HT1080 (cell line): Measurements from ENCODE around the gene RPL7A. TPM values are rescaled to one million over a fixed set of nuclear protein-coding genes. Genes with fewer than 3 reads are reported as not detected.
A peak's percentile ranks its signal among the peaks of the same experiment; 100 is the strongest.
"Not testable (repeated sequence)": the region's sequence is repeated elsewhere in the genome, so short reads cannot be mapped to it uniquely, and the experiment has no call there.

ENCODE experiments used
- DNase-seq: peaks from one replicate; pipeline ENCODE4 v3.0.0-alpha.2; 2015; ENCODE audit warnings: low read depth
- polyA plus RNA-seq, 2 experiments: library from polyadenylated mRNA; depleted of rRNA; stranded (reverse); fragments of >200 nt; gene quantifications; 2 replicates each; pipeline ENCODE4 v1.2.3, GENCODE V29; 2015
- total RNA-seq: library from RNA; depleted of rRNA; stranded (reverse); fragments of >200 nt; shearing (Covaris generic); gene quantifications from 2 replicates; pipeline ENCODE4 v1.2.3, GENCODE V29; 2014; rRNA removed

Gene RPL7A
- 2,307 and 2,771 TPM in 2 replicates for total RNA-seq
- 2,953 and 3,201 TPM in 2 replicates for polyA plus RNA-seq (2015; cell fraction: cytosol; rRNA removed)
- polyA plus RNA-seq (2015; cell fraction: nucleus; rRNA removed), result 1,192 and 1,283 TPM in 2 replicates

GRCh38 chr9:133347985-133348717 lies at the start of gene RPL7A, which contains the start of gene MED22:
Gene RPL7A, plus strand, starts transcription at chr9:133348218. Its CDS starts 26 bp downstream, at chr9:133348244.
Gene MED22, minus strand, starts transcription at chr9:133348131. Its CDS starts 1,469 bp downstream, at chr9:133346662.
- peak; percentile 97 for DNase-seq

- not testable (repeated sequence) for DNase-seq
Observed at GRCh38 chr9:133299996-133300395, 48.0 kb upstream of the RPL7A start.

GRCh38 chr9:133301253-133302230 lies 46.5 kb upstream of the RPL7A start:
- no peak for DNase-seq

- DNase-seq, result no peak
Observed at GRCh38 chr9:133303266-133304157, 44.5 kb upstream of the RPL7A start.

GRCh38 chr9:133304158-133304470 lies 43.9 kb upstream of the RPL7A start:
- DNase-seq, result no peak

- DNase-seq, result no peak
Observed at GRCh38 chr9:133304477-133305377, 43.3 kb upstream of the RPL7A start.

- DNase-seq, result no peak
Observed at GRCh38 chr9:133305731-133306130, 42.3 kb upstream of the RPL7A start.

- peak; percentile 62 for DNase-seq
Observed at GRCh38 chr9:133306242-133307204, 41.5 kb upstream of the RPL7A start.

- DNase-seq, result no peak
Observed at GRCh38 chr9:133307301-133307700, 40.7 kb upstream of the RPL7A start.

- DNase-seq, result no peak
Observed at GRCh38 chr9:133309608-133310007, 38.4 kb upstream of the RPL7A start.

GRCh38 chr9:133315997-133316396 lies 32.0 kb upstream of the RPL7A start:
- no peak for DNase-seq

- DNase-seq, result not testable (repeated sequence)
Observed at GRCh38 chr9:133317551-133317950, 30.5 kb upstream of the RPL7A start.

GRCh38 chr9:133320421-133320881 lies 27.6 kb upstream of the RPL7A start:
- DNase-seq, result no peak

GRCh38 chr9:133321411-133321935 lies 26.5 kb upstream of the RPL7A start:
- no peak for DNase-seq

GRCh38 chr9:133322701-133323100 lies 25.3 kb upstream of the RPL7A start:
- DNase-seq, result no peak

- no peak for DNase-seq
Observed at GRCh38 chr9:133323211-133323610, 24.8 kb upstream of the RPL7A start.

GRCh38 chr9:133323991-133324703 lies 23.9 kb upstream of the RPL7A start:
- no peak for DNase-seq

- not testable (repeated sequence) for DNase-seq
Observed at GRCh38 chr9:133327021-133327420, 21.0 kb upstream of the RPL7A start.
